Measurements from ENCODE around the gene TMA7B. TPM values are rescaled to one million over a fixed set of nuclear protein-coding genes. Genes with fewer than 3 reads are reported as not detected.

Gene TMA7B
- total and polyA plus RNA-seq, 2 of the 4 experiments (the other 2 are of a cell fraction), result not detected

DNA sequence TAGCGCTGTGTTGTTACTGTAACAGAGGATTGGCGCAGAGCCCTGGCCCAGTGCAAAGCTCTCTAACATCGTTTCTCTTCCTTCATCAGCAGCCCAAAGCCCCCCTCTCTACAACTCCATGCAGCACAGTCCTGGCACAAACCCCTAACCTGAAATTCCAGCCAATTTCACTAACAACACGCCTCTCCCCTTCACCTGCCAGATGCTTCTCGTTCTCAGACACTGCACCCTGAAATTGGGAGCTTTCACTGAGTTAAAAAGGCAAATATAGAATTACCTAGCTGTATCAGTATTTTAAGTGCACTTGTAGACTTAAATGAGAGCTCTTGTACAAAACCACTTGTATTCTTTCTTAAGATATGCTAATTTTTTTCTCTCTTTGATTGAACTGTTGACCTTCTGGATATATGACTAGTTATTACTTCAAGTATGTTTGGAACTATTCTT lies 43.0 kb upstream of the TMA7B start:
- Histone ChIP-seq H2BK20ac (ENCODE audit: low read depth, low read length) (no peak overlapping the region), H3K4me1 (ENCODE audit: control insufficient read depth, insufficient read depth, low read length) (no peaks in the 10 kb centered on the region), H3K4me3 (ENCODE audit: insufficient read depth, low read depth, low read length) (no peak overlapping the region), H3K27ac (ENCODE audit: insufficient read depth, low read length) (no peak overlapping the region), H4K8ac (ENCODE audit: low read depth in 2 of 2, low read length in 2 of 2) (no peak overlapping the region), H3K9me3 (ENCODE audit: control insufficient read depth, insufficient read depth, low read length) (no peaks in the 10 kb centered on the region), H2BK15ac (ENCODE audit: low read depth, low read length) (no peak overlapping the region), H3K9ac (ENCODE audit: low read depth, low read length) (no peak overlapping the region), H3K18ac (ENCODE audit: low read depth, low read length) (no peak overlapping the region), H2AK9ac (replicated peaks; ENCODE audit: low read depth, low read length, poor library complexity) (no peak overlapping the region), H3K79me1 (ENCODE audit: low read depth in 1 of 2, low read length in 2 of 2) (no peaks in the 10 kb centered on the region), H2BK5ac (ENCODE audit: low read depth, low read length, poor library complexity, severe bottlenecking) (no peak overlapping the region), H2AFZ (replicated peaks; ENCODE audit: low read length, poor library complexity) (no peak overlapping the region), H2AK5ac (ENCODE audit: low read depth, low read length) (no peak overlapping the region), H3K36me3 (ENCODE audit: control insufficient read depth, insufficient read depth, low read length) (no peaks in the 10 kb centered on the region), H4K91ac (ENCODE audit: insufficient read depth, low read depth, low read length) (no peak overlapping the region), H2BK120ac (ENCODE audit: low read depth, low read length) (no peak overlapping the region), H3K56ac (ENCODE audit: extremely low read depth, insufficient read depth, low read length) (no peak overlapping the region), H3K23ac (ENCODE audit: low read depth, low read length) (no peak overlapping the region), H3K9me1 (ENCODE audit: insufficient read depth, low read length) (no peaks in the 10 kb centered on the region), H3K27me3 (ENCODE audit: control insufficient read depth, insufficient read depth, low read length) (peaks cover 63% of the 10 kb centered on the region), H4K5ac (ENCODE audit: low read depth, low read length) (no peak overlapping the region), H3K14ac (replicated peaks; ENCODE audit: low read depth, low read length) (no peak overlapping the region), H4K20me1 (ENCODE audit: insufficient read depth, low read length) (no peaks in the 10 kb centered on the region), H3K4me2 (ENCODE audit: low read depth, low read length) (no peak overlapping the region), H3K4ac (ENCODE audit: low read depth, low read length) (no peak overlapping the region)
- BruUV-seq (replicated peaks), result no TSS peak
- TF ChIP-seq RCOR1 (IDR thresholded peaks at IDR 0.05; ENCODE audit: insufficient replicate concordance, low read length) (no peak), POLR2A (IDR thresholded peaks at IDR 0.05; ENCODE audit: low read depth, low read length) (no peak), MAFK (IDR thresholded peaks at IDR 0.05; ENCODE audit: low read depth, low read length) (no peak), RFX5 (IDR thresholded peaks at IDR 0.05; ENCODE audit: low read depth, low read length) (no peak), SMC3 (IDR thresholded peaks at IDR 0.05; ENCODE audit: low read depth, low read length) (no peak), CEBPB (IDR thresholded peaks at IDR 0.05; ENCODE audit: low read depth, low read length) (no peak), FOS (IDR thresholded peaks at IDR 0.05; ENCODE audit: low read depth, low read length) (no peak), NFE2L2 (IDR thresholded peaks at IDR 0.05; ENCODE audit: low read depth, low read length) (no peak), RAD21 (IDR thresholded peaks at IDR 0.05; ENCODE audit: low read length) (no peak), CHD1 (IDR thresholded peaks at IDR 0.05; ENCODE audit: low read depth, low read length) (no peak)
- TF ChIP-seq, protein P1, sequence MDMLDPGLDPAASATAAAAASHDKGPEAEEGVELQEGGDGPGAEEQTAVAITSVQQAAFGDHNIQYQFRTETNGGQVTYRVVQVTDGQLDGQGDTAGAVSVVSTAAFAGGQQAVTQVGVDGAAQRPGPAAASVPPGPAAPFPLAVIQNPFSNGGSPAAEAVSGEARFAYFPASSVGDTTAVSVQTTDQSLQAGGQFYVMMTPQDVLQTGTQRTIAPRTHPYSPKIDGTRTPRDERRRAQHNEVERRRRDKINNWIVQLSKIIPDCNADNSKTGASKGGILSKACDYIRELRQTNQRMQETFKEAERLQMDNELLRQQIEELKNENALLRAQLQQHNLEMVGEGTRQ (IDR thresholded peaks at IDR 0.05; ENCODE audit: low read depth, low read length), result no peak
- TF ChIP-seq, protein P2, sequence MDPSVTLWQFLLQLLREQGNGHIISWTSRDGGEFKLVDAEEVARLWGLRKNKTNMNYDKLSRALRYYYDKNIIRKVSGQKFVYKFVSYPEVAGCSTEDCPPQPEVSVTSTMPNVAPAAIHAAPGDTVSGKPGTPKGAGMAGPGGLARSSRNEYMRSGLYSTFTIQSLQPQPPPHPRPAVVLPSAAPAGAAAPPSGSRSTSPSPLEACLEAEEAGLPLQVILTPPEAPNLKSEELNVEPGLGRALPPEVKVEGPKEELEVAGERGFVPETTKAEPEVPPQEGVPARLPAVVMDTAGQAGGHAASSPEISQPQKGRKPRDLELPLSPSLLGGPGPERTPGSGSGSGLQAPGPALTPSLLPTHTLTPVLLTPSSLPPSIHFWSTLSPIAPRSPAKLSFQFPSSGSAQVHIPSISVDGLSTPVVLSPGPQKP (IDR thresholded peaks at IDR 0.05; ENCODE audit: borderline replicate concordance, low read depth, low read length), result no peak
- TF ChIP-seq, protein P3, sequence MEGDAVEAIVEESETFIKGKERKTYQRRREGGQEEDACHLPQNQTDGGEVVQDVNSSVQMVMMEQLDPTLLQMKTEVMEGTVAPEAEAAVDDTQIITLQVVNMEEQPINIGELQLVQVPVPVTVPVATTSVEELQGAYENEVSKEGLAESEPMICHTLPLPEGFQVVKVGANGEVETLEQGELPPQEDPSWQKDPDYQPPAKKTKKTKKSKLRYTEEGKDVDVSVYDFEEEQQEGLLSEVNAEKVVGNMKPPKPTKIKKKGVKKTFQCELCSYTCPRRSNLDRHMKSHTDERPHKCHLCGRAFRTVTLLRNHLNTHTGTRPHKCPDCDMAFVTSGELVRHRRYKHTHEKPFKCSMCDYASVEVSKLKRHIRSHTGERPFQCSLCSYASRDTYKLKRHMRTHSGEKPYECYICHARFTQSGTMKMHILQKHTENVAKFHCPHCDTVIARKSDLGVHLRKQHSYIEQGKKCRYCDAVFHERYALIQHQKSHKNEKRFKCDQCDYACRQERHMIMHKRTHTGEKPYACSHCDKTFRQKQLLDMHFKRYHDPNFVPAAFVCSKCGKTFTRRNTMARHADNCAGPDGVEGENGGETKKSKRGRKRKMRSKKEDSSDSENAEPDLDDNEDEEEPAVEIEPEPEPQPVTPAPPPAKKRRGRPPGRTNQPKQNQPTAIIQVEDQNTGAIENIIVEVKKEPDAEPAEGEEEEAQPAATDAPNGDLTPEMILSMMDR (conservative IDR thresholded peaks at IDR 0.05; ENCODE audit: low read depth, low read length), result no peak
- DNase-seq (no peak), ATAC-seq (ENCODE audit: low read depth) (no peak)
- 0% methylated on average over 1 of the region's 5 CpGs; no CpG with 5 or more reads in 1 of the 2 experiments for WGBS, 2 experiments (ENCODE audit: extremely low coverage in 2 of 2, insufficient read length in 1 of 2)
- in situ Hi-C loops (cut with MboI; ENCODE audit: low sequenced_read_pairs) (no loop called here), dilution Hi-C loops (cut with HindIII; ENCODE audit: low sequenced_read_pairs, unreplicated experiment) (no loop called here), intact Hi-C loops (cut with micrococcal nuclease) (no loop called here)
- CTCF ChIA-PET, result no interaction called here
- POLR2A ChIA-PET (ENCODE audit: unreplicated experiment), result no interaction called here
